Activated CD8-positive, alpha-beta T cell treated with anti-CD3 and anti-CD28 coated beads for 36 hours (primary cell): ENCODE results near the gene CHMP4A. TPM values are rescaled to one million over a fixed set of nuclear protein-coding genes. Genes with fewer than 3 reads are reported as not detected.

Source experiments
- ATAC-seq: fragments of 200-7000 bp; cut with Tn5 transposase; one replicate; pipeline ENCODE4 v1.10.0; 2021; ENCODE audit warnings: mild to moderate bottlenecking, moderate library complexity
- CTCF ChIA-PET: fragments of 350-600 bp; sonication (Branson Sonifier 250); formaldehyde crosslinking; loops from one replicate; lab custom pipeline; 2021; ENCODE audit warnings: antibody characterized with exemption; lab: Charles Lee
- POLR2A ChIA-PET: fragments of 350-600 bp; sonication (Branson Sonifier 250); formaldehyde crosslinking; loops from one replicate; lab custom pipeline; 2021; ENCODE audit warnings: antibody characterized with exemption; lab: Charles Lee
- DNase-seq: peaks from one replicate; pipeline ENCODE4 v3.0.0-alpha.2; 2020
- H3K27ac Mint-ChIP-seq: one replicate; pipeline ENCODE4 v1.8.0; 2021; ENCODE audit warnings: mild to moderate bottlenecking, mixed read lengths
- H3K27me3 Mint-ChIP-seq: one replicate; pipeline ENCODE4 v1.8.0; 2021; ENCODE audit warnings: mixed read lengths
- H3K36me3 Mint-ChIP-seq: one replicate; pipeline ENCODE4 v1.8.0; 2021; ENCODE audit warnings: low read depth, mixed read lengths
- H3K4me1 Mint-ChIP-seq: one replicate; pipeline ENCODE4 v1.8.0; 2021; ENCODE audit warnings: low read depth, mixed read lengths
- H3K4me3 Mint-ChIP-seq: one replicate; pipeline ENCODE4 v1.8.0; 2021; ENCODE audit warnings: mild to moderate bottlenecking, moderate library complexity, mixed read lengths
- H3K9me3 Mint-ChIP-seq: one replicate; pipeline ENCODE4 v1.8.0; 2021; ENCODE audit warnings: mixed read lengths
- intact Hi-C: fragments of 100-400 bp; cut with micrococcal nuclease; formaldehyde crosslinking; loops from one replicate; pipeline ENCODE4 v1.10.0; 2022
- total RNA-seq, 2 experiments: library from RNA; stranded (reverse); gene quantifications; one replicate each; pipeline ENCODE4 v1.2.3, GENCODE V29; 2021
- TF ChIP-seq, protein P1 (sequence below): fragments of 200-600 bp; IDR thresholded peaks from one replicate; pipeline ENCODE4 v1.8.0; 2022; ENCODE audit warnings: antibody characterized with exemption, mild to moderate bottlenecking

Gene CHMP4A
- total RNA-seq, 2 experiments from 2014 or later = 55.6 to 61.8 TPM

DNA sequence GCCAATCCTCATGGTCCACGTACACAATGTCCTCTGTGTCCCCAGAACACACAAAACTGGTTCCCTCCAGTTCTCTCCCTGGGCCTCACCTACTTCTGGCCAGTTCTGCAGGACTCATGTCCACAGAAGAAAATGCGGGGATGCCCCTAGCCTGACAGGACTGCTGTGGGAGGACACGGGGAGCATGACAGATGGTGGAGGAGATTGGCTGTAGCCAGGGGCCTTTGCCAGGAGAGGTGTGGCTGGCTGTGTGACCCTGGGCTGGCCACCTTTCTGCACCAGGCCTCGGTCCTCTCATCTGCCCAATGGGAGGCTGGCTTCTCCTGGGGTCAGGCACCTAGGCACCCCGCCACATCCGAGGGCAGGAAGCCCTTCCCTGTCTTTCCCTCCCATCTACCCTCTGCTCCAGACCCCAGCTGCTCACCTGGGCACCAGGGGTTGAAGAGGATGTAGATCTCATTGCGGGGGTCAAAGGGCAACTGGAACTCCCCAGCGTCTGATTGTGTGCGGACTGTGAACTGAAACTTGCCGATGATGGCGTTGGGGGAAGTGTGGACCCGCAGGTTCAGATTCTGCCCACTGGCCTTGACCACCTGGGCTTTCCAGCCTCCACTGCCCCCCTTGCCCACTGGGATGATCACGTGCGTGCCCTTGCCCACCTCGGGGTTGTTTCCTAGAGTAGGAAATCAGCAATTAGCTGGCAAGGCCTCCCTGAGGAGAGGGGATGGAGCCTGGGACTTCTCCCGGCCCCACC is 46.9 kb upstream of the CHMP4A start:
- Mint-ChIP-seq H3K4me1 (no peaks in the 10 kb centered on the region), H3K9me3 (no peaks in the 10 kb centered on the region), H3K4me3 (no peak overlapping the region), H3K27me3 (no peaks in the 10 kb centered on the region), H3K36me3 (no peaks in the 10 kb centered on the region), H3K27ac (no peak overlapping the region)
- TF ChIP-seq, protein P1, sequence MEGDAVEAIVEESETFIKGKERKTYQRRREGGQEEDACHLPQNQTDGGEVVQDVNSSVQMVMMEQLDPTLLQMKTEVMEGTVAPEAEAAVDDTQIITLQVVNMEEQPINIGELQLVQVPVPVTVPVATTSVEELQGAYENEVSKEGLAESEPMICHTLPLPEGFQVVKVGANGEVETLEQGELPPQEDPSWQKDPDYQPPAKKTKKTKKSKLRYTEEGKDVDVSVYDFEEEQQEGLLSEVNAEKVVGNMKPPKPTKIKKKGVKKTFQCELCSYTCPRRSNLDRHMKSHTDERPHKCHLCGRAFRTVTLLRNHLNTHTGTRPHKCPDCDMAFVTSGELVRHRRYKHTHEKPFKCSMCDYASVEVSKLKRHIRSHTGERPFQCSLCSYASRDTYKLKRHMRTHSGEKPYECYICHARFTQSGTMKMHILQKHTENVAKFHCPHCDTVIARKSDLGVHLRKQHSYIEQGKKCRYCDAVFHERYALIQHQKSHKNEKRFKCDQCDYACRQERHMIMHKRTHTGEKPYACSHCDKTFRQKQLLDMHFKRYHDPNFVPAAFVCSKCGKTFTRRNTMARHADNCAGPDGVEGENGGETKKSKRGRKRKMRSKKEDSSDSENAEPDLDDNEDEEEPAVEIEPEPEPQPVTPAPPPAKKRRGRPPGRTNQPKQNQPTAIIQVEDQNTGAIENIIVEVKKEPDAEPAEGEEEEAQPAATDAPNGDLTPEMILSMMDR = no peak
- no peak for DNase-seq
- no peak for ATAC-seq
- intact Hi-C loops = no loop called here
- ChIA-PET CTCF (interaction anchor here (1.1 kb wide), 1 partner anchor 49 kb away, joined by 3 read pairs; no protein-coding TSS in a partner anchor), POLR2A (interaction anchor here (2.0 kb wide), 1 partner anchor 11 kb away, joined by 10 read pairs; the partner anchor contains the start of gene RABGGTA)

DNA sequence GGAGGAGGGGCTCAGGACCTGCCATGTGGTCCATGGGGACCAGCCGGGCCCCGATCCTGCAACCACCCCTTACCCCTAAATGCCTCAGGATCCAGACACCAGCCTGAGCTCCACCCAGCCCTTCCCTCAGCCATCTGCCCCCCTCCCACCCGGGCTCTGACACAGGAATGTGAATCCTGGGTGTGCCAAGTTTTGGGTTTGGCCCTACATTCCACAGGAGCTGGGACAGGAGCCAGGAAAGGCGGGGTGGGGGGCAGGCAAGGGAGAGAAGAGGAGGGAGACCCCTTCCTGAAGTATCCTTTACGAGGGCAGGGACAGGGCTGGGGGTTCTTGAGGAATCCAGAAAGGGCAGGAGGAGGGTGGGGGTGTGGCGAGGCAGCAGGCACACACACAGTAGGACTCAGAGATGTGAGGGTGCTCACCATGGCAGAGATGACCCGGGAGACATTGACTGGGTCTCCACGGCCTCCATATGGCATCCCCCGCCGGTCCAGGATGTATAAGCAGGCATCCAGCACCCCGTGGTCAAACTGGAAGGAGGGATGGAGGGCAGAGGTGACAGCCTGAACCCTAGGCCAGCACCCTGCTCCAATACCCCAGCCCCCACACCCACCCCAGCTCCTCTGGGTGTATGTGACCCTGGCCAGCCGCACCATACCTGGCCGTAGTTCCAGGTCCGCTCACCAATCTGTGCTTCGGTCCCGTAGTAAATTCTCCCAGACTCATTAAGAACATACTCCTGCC is 46.2 kb upstream of the CHMP4A start:
- no peak overlapping the region for H3K27ac Mint-ChIP-seq
- TF ChIP-seq, protein P1 = no peak
- ATAC-seq = no peak
- no peak for DNase-seq
- ChIA-PET CTCF (interaction anchor here (1.0 to 27.8 kb wide), 2 partner anchors 17 to 41 kb away, joined by 3 to 873 read pairs; partner anchors contain the start of genes CIDEB, DHRS1, LTB4R and LTB4R2), POLR2A (interaction anchor here (1.0 kb wide), 1 partner anchor 11 kb away, joined by 3 read pairs; no protein-coding TSS in a partner anchor)
- no peaks in the 10 kb centered on the region for H3K9me3 Mint-ChIP-seq
- no peaks in the 10 kb centered on the region for H3K27me3 Mint-ChIP-seq
- H3K4me3 Mint-ChIP-seq = no peak overlapping the region
- no peaks in the 10 kb centered on the region for H3K4me1 Mint-ChIP-seq
- H3K36me3 Mint-ChIP-seq = no peaks in the 10 kb centered on the region
- intact Hi-C loops = no loop called here

DNA sequence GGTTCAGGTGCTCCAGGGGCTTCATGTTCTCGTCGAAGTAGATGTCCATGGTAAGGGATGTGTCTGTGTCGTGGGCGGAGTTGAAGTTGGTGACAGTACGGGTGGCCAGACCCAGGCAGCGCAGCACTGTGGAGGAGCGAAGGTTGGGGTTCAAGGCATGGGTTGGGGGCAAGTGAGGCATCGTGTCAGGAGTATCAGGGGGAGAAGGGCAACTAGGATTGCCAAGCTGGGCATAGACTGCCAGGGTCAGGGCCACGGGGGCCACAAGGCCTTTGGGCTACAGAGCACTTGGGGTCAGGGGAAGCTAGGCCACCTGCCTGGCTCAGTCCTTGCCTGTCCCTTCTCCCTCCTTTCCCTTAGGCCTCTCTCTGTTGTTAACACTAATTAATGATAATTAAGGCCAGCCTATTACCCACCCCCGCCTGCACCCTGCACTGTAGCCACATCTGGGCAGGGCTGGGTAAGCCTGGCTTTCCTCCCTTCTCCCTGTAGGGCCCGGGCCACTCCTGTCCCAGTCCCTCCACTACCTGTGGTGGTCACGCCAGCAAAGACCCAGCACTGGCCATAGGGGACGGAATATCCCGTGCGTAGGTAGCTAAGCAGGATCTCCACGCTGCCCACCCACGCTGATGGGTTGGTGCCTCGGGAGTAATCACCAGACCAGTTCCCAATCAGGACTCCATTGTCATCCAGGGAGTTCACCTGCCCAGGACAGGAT is 45.4 kb upstream of the CHMP4A start:
- ATAC-seq = no peak
- Mint-ChIP-seq H3K4me3 (no peak overlapping the region), H3K9me3 (no peaks in the 10 kb centered on the region), H3K27me3 (no peaks in the 10 kb centered on the region), H3K36me3 (no peaks in the 10 kb centered on the region), H3K4me1 (no peaks in the 10 kb centered on the region), H3K27ac (no peak overlapping the region)
- ChIA-PET CTCF (interaction anchor here (0.8 to 27.8 kb wide), 5 partner anchors 11 to 42 kb away, joined by 3 to 873 read pairs (median 7); partner anchors contain the start of genes CIDEB, DHRS1, LTB4R and LTB4R2), POLR2A (interaction anchor here (1.0 to 4.4 kb wide), 3 partner anchors 12 to 37 kb away, joined by 3 to 21 read pairs (median 3); partner anchors contain the start of gene RABGGTA)
- TF ChIP-seq, protein P1 = no peak
- intact Hi-C loops = no loop called here
- DNase-seq = no peak

DNA sequence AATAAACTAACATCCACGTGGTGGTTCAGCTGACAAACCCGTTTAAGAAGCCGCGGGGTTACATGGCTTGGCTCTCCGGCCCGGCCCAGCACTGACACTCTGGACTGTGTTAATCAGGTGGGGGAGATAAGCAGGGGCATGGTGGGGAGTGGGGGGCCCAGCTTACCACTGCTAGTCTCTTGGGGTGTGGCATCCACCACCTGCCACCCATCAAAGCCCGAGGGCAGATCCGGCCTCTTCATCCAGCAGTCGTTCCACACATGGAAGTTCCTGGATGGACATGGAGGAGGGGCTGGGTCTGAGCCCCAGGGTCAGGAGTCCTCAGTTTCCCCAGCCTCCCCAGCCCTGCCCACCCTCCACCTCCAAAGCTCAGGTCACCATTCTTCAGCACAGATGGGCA is 44.8 kb upstream of the CHMP4A start:
- POLR2A ChIA-PET = interaction anchor here (1.0 to 4.4 kb wide), 3 partner anchors 13 to 37 kb away, joined by 3 to 21 read pairs (median 3); partner anchors contain the start of gene RABGGTA
- intact Hi-C loops = no loop called here
- CTCF ChIA-PET = interaction anchor here (0.8 to 27.8 kb wide), 4 partner anchors 11 to 43 kb away, joined by 3 to 873 read pairs (median 12); partner anchors contain the start of genes CIDEB, DHRS1, LTB4R and LTB4R2

More for the DNA sequence above, 44.8 kb upstream of the CHMP4A start:
- ATAC-seq (no peak), DNase-seq (no peak)
- Mint-ChIP-seq H3K4me1 (no peaks in the 10 kb centered on the region), H3K9me3 (no peaks in the 10 kb centered on the region), H3K27me3 (no peaks in the 10 kb centered on the region), H3K36me3 (no peaks in the 10 kb centered on the region), H3K27ac (no peak overlapping the region), H3K4me3 (no peak overlapping the region)
- TF ChIP-seq, protein P1 = no peak
